ENCODE results near the gene CAMSAP1.

- TF ChIP-seq EZH2 (IDR thresholded peaks at IDR 0.05; ENCODE audit: insufficient read depth, low read length) (no peak), CTCF (IDR thresholded peaks at IDR 0.05; ENCODE audit: insufficient read depth, low read depth, low read length) (no peak)
Measured at GRCh38 chr9:135906291-135907005, 898 bp downstream of the CAMSAP1 start.
